Tibial nerve (tissue), 4 donors: ENCODE results near the gene MAP1LC3B.

Experiments
- EP300 ChIP-seq, 2 donors: sonication (generic); formaldehyde crosslinking; IDR thresholded peaks; one replicate each; pipeline ENCODE4 v1.6.1; 2017; ENCODE audit warnings: antibody characterized with exemption in 2 of 2, mild to moderate bottlenecking in 1 of 2
- POLR2A ChIP-seq, 2 donors: fragments of 450-650 bp; IDR thresholded peaks; one replicate each; pipeline ENCODE4 v1.6.1; 2017; ENCODE audit warnings: antibody characterized with exemption in 2 of 2, mild to moderate bottlenecking in 2 of 2, moderate library complexity in 2 of 2
- TF ChIP-seq, protein P1 (sequence below), 5 experiments: fragments of 200-600 bp in 3 of 5; fragments of 450-650 bp in 2 of 5; sonication (generic) in 3 of 5; IDR thresholded peaks; one replicate each; pipeline ENCODE4 v1.5.1; 2016 to 2019; ENCODE audit warnings: antibody characterized with exemption in 5 of 5, mild to moderate bottlenecking in 3 of 5, moderate library complexity in 2 of 5

DNA sequence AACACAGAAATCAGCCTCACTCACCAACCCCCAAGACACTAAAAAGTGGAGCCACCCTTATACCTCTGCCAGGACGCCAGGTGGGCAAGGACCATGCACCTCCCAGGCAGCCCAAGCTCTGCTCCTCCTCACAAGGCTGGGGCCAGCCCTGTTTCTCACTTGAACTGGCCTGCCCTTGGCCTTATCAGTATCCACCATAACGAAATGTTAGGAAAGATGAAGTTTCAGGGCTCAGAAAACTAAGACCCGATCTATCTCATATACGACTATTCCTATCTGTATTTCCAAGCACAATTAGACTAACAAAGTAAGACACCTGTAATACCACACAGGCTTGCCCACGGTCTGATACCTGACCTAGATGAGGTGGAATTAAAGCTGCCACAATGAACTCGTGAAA lies 15.5 kb upstream of the MAP1LC3B start:
- TF ChIP-seq, protein P1, sequence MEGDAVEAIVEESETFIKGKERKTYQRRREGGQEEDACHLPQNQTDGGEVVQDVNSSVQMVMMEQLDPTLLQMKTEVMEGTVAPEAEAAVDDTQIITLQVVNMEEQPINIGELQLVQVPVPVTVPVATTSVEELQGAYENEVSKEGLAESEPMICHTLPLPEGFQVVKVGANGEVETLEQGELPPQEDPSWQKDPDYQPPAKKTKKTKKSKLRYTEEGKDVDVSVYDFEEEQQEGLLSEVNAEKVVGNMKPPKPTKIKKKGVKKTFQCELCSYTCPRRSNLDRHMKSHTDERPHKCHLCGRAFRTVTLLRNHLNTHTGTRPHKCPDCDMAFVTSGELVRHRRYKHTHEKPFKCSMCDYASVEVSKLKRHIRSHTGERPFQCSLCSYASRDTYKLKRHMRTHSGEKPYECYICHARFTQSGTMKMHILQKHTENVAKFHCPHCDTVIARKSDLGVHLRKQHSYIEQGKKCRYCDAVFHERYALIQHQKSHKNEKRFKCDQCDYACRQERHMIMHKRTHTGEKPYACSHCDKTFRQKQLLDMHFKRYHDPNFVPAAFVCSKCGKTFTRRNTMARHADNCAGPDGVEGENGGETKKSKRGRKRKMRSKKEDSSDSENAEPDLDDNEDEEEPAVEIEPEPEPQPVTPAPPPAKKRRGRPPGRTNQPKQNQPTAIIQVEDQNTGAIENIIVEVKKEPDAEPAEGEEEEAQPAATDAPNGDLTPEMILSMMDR (IDR thresholded peaks at IDR 0.05) = no peak
- TF ChIP-seq POLR2A (IDR thresholded peaks at IDR 0.05) (no peak), EP300 (IDR thresholded peaks at IDR 0.05) (no peak)
